ENCODE measurements around the gene PLEKHH1. TPM values are rescaled to one million over a fixed set of nuclear protein-coding genes. Genes with fewer than 3 reads are reported as not detected.

Gene PLEKHH1
- total and polyA plus RNA-seq, 2 experiments from 2014 or later, result 12.8 to 19.5 TPM

- DNase-seq (ENCODE audit: low spot score), result no peak
- no peaks in the 10 kb centered on the region for H4K20me1 ChIP-seq (ENCODE audit: insufficient read depth, poor library complexity, severe bottlenecking)
- TF ChIP-seq CTCF (IDR thresholded peaks at IDR 0.05; ENCODE audit: poor library complexity) (no peak), EZH2phosphoT487 (IDR thresholded peaks at IDR 0.05; ENCODE audit: low read depth, severe bottlenecking, unreplicated experiment) (no peak), EZH2 (IDR thresholded peaks at IDR 0.05; ENCODE audit: borderline replicate concordance) (no peak)
- no peaks in the 10 kb centered on the region for H3K4me1 ChIP-seq (ENCODE audit: insufficient read depth)
- no peak overlapping the region for H3K4me3 ChIP-seq
- WGBS (ENCODE audit: low lambda C conversion rate, missing lambda C conversion rate), result 100% methylated on average over 1 of the region's 1 CpG
- H3K79me2 ChIP-seq, result no peaks in the 10 kb centered on the region
- no peaks in the 10 kb centered on the region for H3K27me3 ChIP-seq
- no peak overlapping the region for H2AFZ ChIP-seq
- no peaks in the 10 kb centered on the region for H3K9me3 ChIP-seq (ENCODE audit: low read depth)
- H3K27ac ChIP-seq, result no peak overlapping the region
- H3K36me3 ChIP-seq (replicated peaks; ENCODE audit: insufficient read depth, low read depth), result no peaks in the 10 kb centered on the region
- no peak overlapping the region for H3K4me2 ChIP-seq
- H3K9me2 ChIP-seq (replicated peaks; ENCODE audit: insufficient read depth), result no peaks in the 10 kb centered on the region
These were observed 4.8 kb upstream of the PLEKHH1 start for GRCh38 chr14:67528276-67528675.

DNA sequence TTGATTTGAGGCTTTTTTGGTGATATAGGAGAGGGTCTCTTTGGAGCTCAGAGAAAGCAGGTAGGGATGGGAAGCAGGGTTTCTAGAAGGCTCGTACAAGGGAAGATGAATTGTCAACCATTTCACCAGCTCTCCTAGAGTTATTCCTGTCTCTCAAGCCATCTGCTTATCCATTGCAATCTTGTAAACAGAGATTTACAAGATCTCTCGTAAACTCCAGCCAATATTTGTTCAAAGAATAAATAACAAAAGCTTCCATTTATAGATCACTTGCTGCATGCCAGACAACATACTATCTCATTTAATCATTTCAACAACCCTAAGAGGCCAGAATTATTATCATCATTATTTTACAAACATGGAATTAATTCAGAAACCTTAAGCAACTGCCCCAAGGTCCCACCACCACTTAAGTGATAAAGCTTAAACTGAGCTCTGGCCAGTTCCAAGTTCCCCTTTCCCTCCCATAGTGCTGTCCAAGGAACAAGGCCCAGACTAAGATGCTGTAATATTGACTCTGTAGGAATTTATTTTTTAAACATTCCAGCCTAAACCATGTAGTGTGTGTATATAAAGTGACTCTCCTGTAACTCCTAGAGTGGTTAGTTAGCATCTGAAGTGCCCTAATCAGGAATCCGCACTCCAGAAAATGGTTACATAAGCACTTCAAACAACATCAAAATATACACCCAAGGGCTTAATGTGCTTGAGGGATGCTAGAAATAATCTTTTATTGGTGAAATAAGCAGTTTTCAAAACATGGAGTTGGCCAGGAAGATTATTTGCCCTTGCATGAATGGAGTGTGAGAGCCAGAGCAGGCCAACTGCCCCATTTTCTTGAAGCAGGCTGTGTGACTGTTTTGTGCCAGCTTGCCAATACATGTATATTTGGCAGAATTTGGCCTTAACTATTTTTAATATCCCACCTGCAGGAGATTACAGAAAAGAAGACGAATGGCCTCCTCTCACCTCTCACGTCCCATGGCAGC, 2.8 kb upstream of the PLEKHH1 start:
- Histone ChIP-seq H3K36me3 (replicated peaks; ENCODE audit: insufficient read depth, low read depth) (no peaks in the 10 kb centered on the region), H3K27ac (no peak overlapping the region), H3K4me1 (ENCODE audit: insufficient read depth) (no peaks in the 10 kb centered on the region), H2AFZ (no peak overlapping the region), H3K9me2 (replicated peaks; ENCODE audit: insufficient read depth) (no peaks in the 10 kb centered on the region), H3K4me3 (no peak overlapping the region), H3K79me2 (peaks cover 10% of the 10 kb centered on the region), H3K9me3 (ENCODE audit: low read depth) (no peaks in the 10 kb centered on the region), H3K27me3 (no peaks in the 10 kb centered on the region), H4K20me1 (ENCODE audit: insufficient read depth, poor library complexity, severe bottlenecking) (no peaks in the 10 kb centered on the region), H3K4me2 (no peak overlapping the region)
- WGBS (ENCODE audit: low lambda C conversion rate, missing lambda C conversion rate), result 76% methylated on average over 5 of the region's 5 CpGs
- no peak for DNase-seq (ENCODE audit: low spot score)
- no peak for TF ChIP-seq EZH2 (IDR thresholded peaks at IDR 0.05; ENCODE audit: borderline replicate concordance)
- TF ChIP-seq CTCF (IDR thresholded peaks at IDR 0.05; ENCODE audit: poor library complexity), result no peak
- TF ChIP-seq EZH2phosphoT487 (IDR thresholded peaks at IDR 0.05; ENCODE audit: low read depth, severe bottlenecking, unreplicated experiment), result no peak

GRCh38 chr14:67532606-67532997, 488 bp upstream of the PLEKHH1 start:
- H3K9me2 ChIP-seq (replicated peaks; ENCODE audit: insufficient read depth), result no peaks in the 10 kb centered on the region

More at GRCh38 chr14:67532606-67532997, 488 bp upstream of the PLEKHH1 start:
- Histone ChIP-seq H3K79me2 (peaks cover 31% of the 10 kb centered on the region), H3K36me3 (replicated peaks; ENCODE audit: insufficient read depth, low read depth) (no peaks in the 10 kb centered on the region), H4K20me1 (ENCODE audit: insufficient read depth, poor library complexity, severe bottlenecking) (no peaks in the 10 kb centered on the region), H3K4me1 (ENCODE audit: insufficient read depth) (no peaks in the 10 kb centered on the region), H3K27ac (peak overlapping the region; percentile 95), H3K9me3 (ENCODE audit: low read depth) (no peaks in the 10 kb centered on the region), H3K4me2 (peak overlapping the region; percentile 94), H3K4me3 (peak overlapping the region; percentile 77), H3K27me3 (no peaks in the 10 kb centered on the region), H2AFZ (peak overlapping the region; percentile 92)
- no peak for DNase-seq (ENCODE audit: low spot score)
- TF ChIP-seq CTCF (IDR thresholded peaks at IDR 0.05; ENCODE audit: poor library complexity) (peak; percentile 2), EZH2 (IDR thresholded peaks at IDR 0.05; ENCODE audit: borderline replicate concordance) (no peak), EZH2phosphoT487 (IDR thresholded peaks at IDR 0.05; ENCODE audit: low read depth, severe bottlenecking, unreplicated experiment) (no peak)
- 22% methylated on average over 23 of the region's 23 CpGs for WGBS (ENCODE audit: low lambda C conversion rate, missing lambda C conversion rate)
